ENCODE data around the gene C19orf25. TPM values are rescaled to one million over a fixed set of nuclear protein-coding genes. Genes with fewer than 3 reads are reported as not detected.

The C19orf25 gene
- polyA plus RNA-seq, 1 experiment: 14.5 TPM

- no peak for DNase-seq (ENCODE audit: low read depth, low spot score)
- POLR2A ChIA-PET: no interaction called here
- Histone ChIP-seq H3K9me3 (ENCODE audit: control insufficient read depth, insufficient read depth, low read length) (no peaks in the 10 kb centered on the region; the same call in 1 of the 2 replicates), H3K27me3 (ENCODE audit: control insufficient read depth, insufficient read depth, low read length) (no peaks in the 10 kb centered on the region), H3K27ac (ENCODE audit: low read depth, low read length) (no peak overlapping the region), H3K4me3 (ENCODE audit: low read depth, low read length) (no peak overlapping the region)
- TF ChIP-seq CTCF (IDR thresholded peaks at IDR 0.05; ENCODE audit: low read depth, low read length): no peak
- CTCF ChIA-PET: no interaction called here
Observed at GRCh38 chr19:1425902-1426301, 53.1 kb downstream of the C19orf25 start.

GRCh38 chr19:1425102-1425837 lies 53.7 kb downstream of the C19orf25 start:
- H3K9me3 ChIP-seq (ENCODE audit: control insufficient read depth, insufficient read depth, low read length): no peaks in the 10 kb centered on the region; the same call in 1 of the 2 replicates
- TF ChIP-seq CTCF (IDR thresholded peaks at IDR 0.05; ENCODE audit: low read depth, low read length): no peak
- H3K27ac ChIP-seq (ENCODE audit: low read depth, low read length): no peak overlapping the region
- no peak overlapping the region for H3K4me3 ChIP-seq (ENCODE audit: low read depth, low read length)
- POLR2A ChIA-PET: no interaction called here
- H3K27me3 ChIP-seq (ENCODE audit: control insufficient read depth, insufficient read depth, low read length): no peaks in the 10 kb centered on the region
- DNase-seq (ENCODE audit: low read depth, low spot score): no peak
- CTCF ChIA-PET: no interaction called here

GRCh38 chr19:1424192-1424955 lies 54.6 kb downstream of the C19orf25 start:
- no peak for TF ChIP-seq CTCF (IDR thresholded peaks at IDR 0.05; ENCODE audit: low read depth, low read length)
- Histone ChIP-seq H3K27me3 (ENCODE audit: control insufficient read depth, insufficient read depth, low read length) (no peaks in the 10 kb centered on the region), H3K9me3 (ENCODE audit: control insufficient read depth, insufficient read depth, low read length) (no peaks in the 10 kb centered on the region; the same call in 1 of the 2 replicates), H3K27ac (ENCODE audit: low read depth, low read length) (no peak overlapping the region), H3K4me3 (ENCODE audit: low read depth, low read length) (no peak overlapping the region)
- ChIA-PET POLR2A (no interaction called here), CTCF (interaction anchor here (0.6 kb wide), 1 partner anchor 319 kb away, joined by 5 read pairs; no protein-coding TSS in a partner anchor)
- DNase-seq (ENCODE audit: low read depth, low spot score): no peak

- no peak overlapping the region for H3K27ac ChIP-seq (ENCODE audit: low read depth, low read length)
- ChIA-PET POLR2A (no interaction called here), CTCF (interaction anchor here (0.6 kb wide), 1 partner anchor 318 kb away, joined by 5 read pairs; no protein-coding TSS in a partner anchor)
- no peak for TF ChIP-seq CTCF (IDR thresholded peaks at IDR 0.05; ENCODE audit: low read depth, low read length)
- H3K27me3 ChIP-seq (ENCODE audit: control insufficient read depth, insufficient read depth, low read length): no peaks in the 10 kb centered on the region
- DNase-seq (ENCODE audit: low read depth, low spot score): no peak
- H3K9me3 ChIP-seq (ENCODE audit: control insufficient read depth, insufficient read depth, low read length): no peaks in the 10 kb centered on the region; the same call in 1 of the 2 replicates
- H3K4me3 ChIP-seq (ENCODE audit: low read depth, low read length): no peak overlapping the region
Observed at GRCh38 chr19:1423436-1424191, 55.4 kb downstream of the C19orf25 start.

Other genes starting within 250 kb of the C19orf25 start
- gene CBARP, start 241.2 kb downstream of the C19orf25 start, polyA plus RNA-seq (2011; rRNA removed): 1.1 and 1.6 TPM in 2 replicates
- 36.4 and 55.1 TPM in 2 replicates for gene ATP5F1D, start 237.5 kb downstream of the C19orf25 start, polyA plus RNA-seq (2011; rRNA removed)
- 6.6 and 10.6 TPM in 2 replicates for gene MIDN, start 230.6 kb downstream of the C19orf25 start, polyA plus RNA-seq (2011; rRNA removed)
- 269 and 274 TPM in 2 replicates for gene CIRBP, start 209.9 kb downstream of the C19orf25 start, polyA plus RNA-seq (2011; rRNA removed)
- gene FAM174C, start 203.7 kb downstream of the C19orf25 start, polyA plus RNA-seq (2011; rRNA removed): 16.6 and 29.1 TPM in 2 replicates
- not detected in 2 replicates for gene EFNA2, start 193.3 kb downstream of the C19orf25 start, polyA plus RNA-seq (2011; rRNA removed)
- gene NDUFS7, start 95.3 kb downstream of the C19orf25 start, polyA plus RNA-seq (2011; rRNA removed): 26.1 and 45.5 TPM in 2 replicates
- gene GAMT, start 77.7 kb downstream of the C19orf25 start, polyA plus RNA-seq (2011; rRNA removed): 26.9 and 39.8 TPM in 2 replicates
- gene DAZAP1, start 71.6 kb downstream of the C19orf25 start, polyA plus RNA-seq (2011; rRNA removed): 45.8 and 52.8 TPM in 2 replicates
- 596 and 980 TPM in 2 replicates for gene RPS15, start 40.8 kb downstream of the C19orf25 start, polyA plus RNA-seq (2011; rRNA removed)
- gene APC2, start 29.1 kb downstream of the C19orf25 start, polyA plus RNA-seq (2011; rRNA removed): 0.09 and 0.17 TPM in 2 replicates
- gene PCSK4, start 11.1 kb upstream of the C19orf25 start, polyA plus RNA-seq (2011; rRNA removed): 0.40 TPM in 2 replicates
- gene REEP6, start 12.0 kb upstream of the C19orf25 start, polyA plus RNA-seq (2011; rRNA removed): 0.84 and 1.1 TPM in 2 replicates
- 5.6 and 7.5 TPM in 2 replicates for gene ADAMTSL5, start 33.8 kb upstream of the C19orf25 start, polyA plus RNA-seq (2011; rRNA removed)
- not detected in 2 replicates for gene PLK5, start 44.9 kb upstream of the C19orf25 start, polyA plus RNA-seq (2011; rRNA removed)
- gene MEX3D, start 89.1 kb upstream of the C19orf25 start, polyA plus RNA-seq (2011; rRNA removed): 5.4 and 6.2 TPM in 2 replicates
- gene MBD3, start 113.7 kb upstream of the C19orf25 start, polyA plus RNA-seq (2011; rRNA removed): 21.9 and 35.4 TPM in 2 replicates
- gene UQCR11, start 126.2 kb upstream of the C19orf25 start, polyA plus RNA-seq (2011; rRNA removed): 153 and 166 TPM in 2 replicates
- 47.3 and 51.7 TPM in 2 replicates for gene TCF3, start 173.4 kb upstream of the C19orf25 start, polyA plus RNA-seq (2011; rRNA removed)

Data from AG04450 (cell line).